8988T (cell line): ENCODE data around the gene EPB41L4A.
A peak's percentile ranks its signal among the peaks of the same experiment; 100 is the strongest.

Source experiments
- DNase-seq: peaks from one replicate; pipeline ENCODE4 v3.0.0; 2011

The EPB41L4A gene

DNA sequence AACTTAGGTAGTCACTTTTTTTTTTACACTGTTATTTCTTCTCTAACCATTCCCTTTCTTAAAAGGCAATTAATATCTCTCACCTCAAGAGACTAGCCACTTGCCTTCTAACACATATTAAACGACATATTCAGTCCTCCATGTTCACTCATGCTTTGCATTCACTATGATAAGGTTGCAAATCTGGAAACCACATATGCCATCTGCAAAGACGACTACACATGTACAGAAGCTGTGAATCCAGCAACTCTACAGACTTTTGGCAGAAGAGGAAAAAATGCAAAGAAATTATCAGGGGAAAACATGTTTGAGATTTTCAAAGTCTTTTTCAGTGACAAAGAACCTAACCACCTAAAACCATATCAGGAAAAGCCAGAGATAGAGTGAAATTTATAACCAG, 112.1 kb downstream of the EPB41L4A start:
- no peak for DNase-seq

- DNase-seq = no peak
These were observed 114.3 kb downstream of the EPB41L4A start for GRCh38 chr5:112304743-112305142.

DNA sequence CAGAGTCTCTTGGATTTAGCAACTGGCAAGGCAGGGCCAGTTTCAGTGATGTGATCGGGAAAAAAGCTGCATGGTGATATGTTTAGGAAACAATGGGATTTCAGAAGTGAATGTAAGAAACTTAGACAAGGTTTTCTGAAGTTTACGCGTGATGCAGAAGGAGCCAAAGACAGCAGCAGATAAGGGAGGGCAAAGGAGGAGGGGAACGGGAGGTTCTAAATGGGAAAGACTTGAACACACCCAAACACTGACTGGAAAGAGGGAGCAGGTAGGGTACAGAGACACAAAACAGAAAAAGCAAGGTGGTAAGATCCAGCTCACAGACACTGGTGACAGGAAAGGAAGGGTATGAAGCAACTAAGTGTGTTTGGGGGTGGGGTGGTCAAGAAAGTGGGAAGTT, 115.4 kb downstream of the EPB41L4A start:
- no peak for DNase-seq

GRCh38 chr5:112294126-112294525, 125.0 kb downstream of the EPB41L4A start:
- DNase-seq = no peak

DNA sequence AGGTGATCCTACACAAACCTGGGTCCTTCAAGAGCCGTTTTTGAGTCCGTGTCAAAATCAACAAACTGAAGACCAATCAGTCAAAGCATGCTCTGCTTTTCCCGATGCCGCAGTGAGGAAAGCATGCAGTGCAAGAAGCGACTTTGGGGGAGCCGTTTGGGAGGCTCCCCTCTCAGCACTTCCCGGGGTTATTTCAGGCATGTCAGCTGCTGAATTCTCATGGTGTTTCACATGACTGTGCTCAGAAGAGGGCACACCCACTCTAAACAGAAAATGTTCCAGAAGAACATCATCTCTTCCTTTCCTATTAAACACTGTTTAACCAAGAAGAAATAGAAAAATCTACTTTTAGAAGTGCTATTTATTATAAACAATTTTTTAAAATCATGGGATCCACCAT, 125.5 kb downstream of the EPB41L4A start:
- DNase-seq = no peak

DNA sequence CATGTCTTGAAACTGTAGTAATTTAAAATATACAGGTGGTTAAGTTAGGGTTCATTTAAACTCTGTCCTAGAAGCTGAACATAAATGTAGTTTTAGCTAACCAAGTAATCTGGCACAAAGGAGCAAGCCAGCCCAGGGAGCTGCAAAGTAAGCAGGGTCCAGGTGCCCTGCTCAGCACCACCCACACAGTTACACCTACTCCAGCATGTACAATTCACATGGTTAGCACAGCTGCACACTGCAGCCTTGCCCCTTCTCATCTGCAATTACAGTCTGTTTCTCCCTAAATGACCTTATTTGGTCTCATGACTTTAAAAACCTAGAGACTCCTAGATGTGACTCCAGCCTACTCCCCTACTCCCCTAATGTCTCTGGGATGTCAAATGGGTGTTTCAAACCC, 128.4 kb downstream of the EPB41L4A start:
- no peak for DNase-seq

- no peak for DNase-seq
These were observed 129.6 kb downstream of the EPB41L4A start for GRCh38 chr5:112289465-112289864.

GRCh38 chr5:112283943-112284929, 134.8 kb downstream of the EPB41L4A start:
- DNase-seq = no peak

- DNase-seq = no peak
These were observed 136.0 kb downstream of the EPB41L4A start for GRCh38 chr5:112283034-112283582.

DNA sequence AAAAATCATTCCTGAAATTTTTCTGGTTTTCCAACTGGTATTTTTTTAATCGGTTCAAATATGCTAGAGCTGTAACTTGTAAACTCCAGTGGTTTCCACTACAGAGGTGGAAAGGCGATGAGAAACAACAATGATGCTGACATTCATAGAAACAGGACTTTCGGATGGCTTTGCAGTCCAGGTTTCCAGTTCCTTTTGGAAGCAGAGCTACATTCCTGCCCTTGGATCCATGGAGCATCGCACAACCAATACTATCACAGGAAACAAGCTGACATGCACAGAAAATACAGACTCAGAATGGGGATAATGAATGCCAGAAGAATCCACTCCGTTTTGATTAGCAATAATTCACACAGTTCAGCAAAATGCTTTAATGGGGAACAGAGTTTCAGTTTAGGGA, 140.0 kb downstream of the EPB41L4A start:
- no peak for DNase-seq

DNA sequence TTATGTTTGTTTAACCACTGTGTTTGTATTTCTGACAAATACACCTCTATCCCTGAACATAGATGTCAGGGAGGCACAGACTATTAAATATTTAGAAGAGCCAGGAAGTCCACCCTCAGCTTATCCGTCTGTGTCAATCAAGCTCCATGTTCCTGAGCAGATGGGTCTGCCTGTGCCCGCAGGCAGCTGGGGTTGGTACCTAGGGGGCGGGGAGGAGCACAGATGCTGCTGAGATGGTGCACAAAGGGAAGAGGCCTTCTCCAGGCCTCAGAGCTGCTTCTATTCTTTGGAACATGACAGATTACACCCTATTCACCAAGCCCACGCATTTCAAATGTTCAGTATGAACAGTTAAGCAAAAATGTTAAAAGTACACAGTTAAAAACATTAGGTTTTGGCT, 142.1 kb downstream of the EPB41L4A start:
- DNase-seq = peak; percentile 8

DNA sequence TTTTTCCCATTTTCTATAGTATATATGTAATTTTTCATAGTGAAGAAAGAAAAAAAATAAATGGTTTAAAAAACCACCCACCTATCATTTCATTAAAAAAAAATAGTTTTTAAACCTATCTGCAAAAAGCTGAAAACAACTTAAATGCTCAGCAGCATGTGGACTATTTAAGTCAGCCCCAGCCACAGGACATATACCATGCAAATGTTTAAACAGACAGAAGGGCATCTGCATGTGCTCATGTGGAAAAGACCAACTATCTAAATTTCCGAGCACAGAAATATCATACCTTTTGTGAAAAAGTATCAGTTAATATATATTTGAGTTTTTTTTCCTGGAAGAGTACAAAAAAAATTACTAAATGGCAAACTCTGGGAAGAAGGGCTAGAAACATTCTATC, 143.4 kb downstream of the EPB41L4A start:
- no peak for DNase-seq

DNA sequence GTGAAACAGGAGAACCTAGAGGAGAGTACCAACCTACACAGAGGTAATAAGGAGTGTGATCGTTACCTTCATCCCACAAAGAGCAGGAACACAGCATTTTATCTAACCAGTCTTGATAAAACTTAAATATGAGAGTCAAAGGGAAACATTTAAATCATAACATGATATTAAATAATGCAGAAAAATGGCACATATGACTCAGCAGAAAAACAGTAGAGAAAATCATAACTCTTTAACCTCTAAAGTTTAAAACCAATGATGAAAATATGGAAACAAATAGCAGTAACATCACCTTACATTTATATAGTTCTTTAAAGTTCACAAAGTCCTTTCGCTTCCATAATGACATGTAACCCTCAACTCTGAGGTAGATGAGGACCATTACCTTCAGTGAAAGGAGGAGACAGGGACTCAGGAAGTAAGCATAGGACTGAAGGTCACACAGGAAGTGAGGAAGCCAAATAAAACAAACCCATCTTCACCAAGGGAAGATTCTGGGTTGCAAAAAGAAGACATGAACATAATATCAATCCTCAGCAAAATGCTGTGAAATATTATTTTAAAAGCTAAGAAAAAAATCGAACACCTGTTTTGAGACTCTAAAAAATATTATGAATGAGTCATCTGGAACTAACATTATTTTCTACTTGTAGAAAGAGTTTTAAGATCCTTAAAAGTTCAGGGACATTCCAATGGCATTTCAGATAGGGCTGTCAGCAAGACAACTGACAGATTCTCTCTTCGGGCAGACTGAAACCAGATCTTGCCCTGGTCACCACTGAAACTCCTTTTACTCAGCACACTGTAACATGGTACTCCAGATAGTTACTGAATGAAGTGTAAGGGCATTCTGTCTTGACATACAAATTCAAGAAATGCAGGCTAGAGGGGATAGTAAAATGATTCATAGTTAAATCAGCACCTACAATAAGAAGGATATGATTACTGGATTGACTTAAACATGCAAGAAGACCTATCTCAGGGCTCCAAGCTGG, 148.5 kb downstream of the EPB41L4A start:
- DNase-seq = no peak

- DNase-seq = no peak
These were observed 151.8 kb downstream of the EPB41L4A start for GRCh38 chr5:112267231-112267630.

DNA sequence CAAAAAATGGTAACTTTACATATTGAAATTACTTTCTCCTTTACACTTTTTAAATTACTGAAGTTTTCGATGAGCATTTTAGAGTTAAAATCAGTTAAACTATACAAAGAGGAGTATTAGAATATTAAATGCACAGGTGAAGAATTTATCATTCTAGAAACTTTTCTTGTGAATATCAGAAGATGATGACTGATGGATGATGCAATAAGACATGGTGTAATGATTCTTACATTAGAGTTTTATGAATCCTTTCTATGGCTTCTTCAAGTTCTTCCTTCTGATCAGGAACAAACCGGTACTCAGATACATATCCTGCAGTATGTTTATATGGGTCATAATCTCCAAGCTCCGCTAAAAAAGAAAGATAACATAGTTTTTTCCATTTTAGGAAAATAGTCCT, 154.4 kb downstream of the EPB41L4A start:
- no peak for DNase-seq

DNA sequence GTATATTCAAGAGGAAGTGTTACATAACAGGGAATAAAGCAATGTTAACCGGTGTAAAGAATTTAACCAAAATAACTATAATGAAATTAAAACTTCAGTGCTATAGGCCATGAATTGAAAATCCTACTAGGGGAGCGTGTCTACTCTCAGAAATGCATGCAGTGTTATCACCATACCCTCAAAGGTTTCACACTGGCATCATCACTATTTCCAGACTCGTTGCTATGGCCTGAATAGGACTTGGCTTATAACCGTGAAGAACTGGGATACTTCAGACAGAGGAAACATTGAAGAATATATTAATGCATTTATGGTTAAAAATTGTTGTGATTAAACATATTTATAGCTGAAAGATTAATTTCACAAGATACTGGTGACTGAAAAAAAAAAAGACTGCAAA, 154.9 kb downstream of the EPB41L4A start:
- DNase-seq = no peak

DNA sequence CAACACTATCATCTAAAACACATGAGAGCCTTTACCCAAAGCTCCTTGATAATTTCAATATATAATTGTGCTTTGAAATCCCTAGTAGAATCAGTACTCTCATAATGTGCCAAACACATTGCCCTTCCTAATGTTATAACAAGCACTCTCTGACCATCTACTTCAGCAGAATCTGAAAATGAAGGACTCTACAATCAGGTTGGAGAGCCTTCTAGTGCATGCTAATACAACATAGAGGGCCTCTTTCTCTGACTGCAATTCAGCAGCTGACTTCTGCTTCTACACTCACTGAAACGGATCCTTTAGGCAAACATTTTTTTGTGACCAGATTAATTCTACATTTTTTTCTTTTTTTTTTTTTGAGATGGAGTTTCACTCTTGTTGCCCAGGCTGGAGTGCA, 155.6 kb downstream of the EPB41L4A start:
- no peak for DNase-seq

DNA sequence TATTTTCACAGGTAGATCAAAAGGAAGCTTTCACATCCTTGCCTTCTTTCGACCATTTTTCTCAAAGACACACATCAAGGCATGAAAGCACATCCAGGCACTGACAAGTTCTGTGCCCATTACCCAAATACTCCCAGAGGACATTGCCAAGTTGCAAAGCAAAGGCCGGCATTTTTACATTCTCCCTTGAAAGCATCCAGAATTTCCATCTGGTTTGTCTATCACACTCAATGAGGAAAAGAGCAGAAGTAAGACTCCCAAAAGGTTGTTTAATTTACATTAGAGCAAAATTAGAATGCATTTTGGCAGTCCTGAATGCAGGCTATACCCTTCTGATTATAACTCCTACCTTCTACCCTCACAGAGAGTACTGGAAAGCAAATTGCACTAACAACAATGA, 160.5 kb downstream of the EPB41L4A start:
- DNase-seq = no peak

GRCh38 chr5:112257976-112258375, 161.1 kb downstream of the EPB41L4A start:
- DNase-seq = no peak

DNA sequence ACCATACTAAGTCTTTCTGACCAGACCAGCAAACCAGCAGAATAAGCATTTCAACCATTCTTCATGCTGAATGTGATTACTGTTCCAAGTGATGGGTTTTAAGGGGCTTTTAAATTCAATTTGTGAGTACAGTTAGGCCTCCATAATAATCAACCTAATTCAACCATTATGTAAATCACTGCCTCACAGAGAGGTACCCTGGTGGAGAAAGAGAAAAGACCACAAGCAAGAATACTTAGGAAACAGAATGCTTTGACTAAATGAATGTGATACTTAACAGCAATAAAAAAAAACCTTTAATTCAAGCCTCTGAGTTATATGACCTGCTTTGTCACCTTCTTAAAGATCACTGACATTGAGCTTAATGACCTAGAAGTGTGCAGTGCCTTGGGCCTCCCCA, 162.1 kb downstream of the EPB41L4A start:
- DNase-seq = no peak

GRCh38 chr5:112254303-112254702, 164.8 kb downstream of the EPB41L4A start:
- DNase-seq = no peak

- no peak for DNase-seq
These were observed 165.4 kb downstream of the EPB41L4A start for GRCh38 chr5:112253478-112254250.
